Measurements from ENCODE around the gene NRCAM.

The NRCAM gene

DNA sequence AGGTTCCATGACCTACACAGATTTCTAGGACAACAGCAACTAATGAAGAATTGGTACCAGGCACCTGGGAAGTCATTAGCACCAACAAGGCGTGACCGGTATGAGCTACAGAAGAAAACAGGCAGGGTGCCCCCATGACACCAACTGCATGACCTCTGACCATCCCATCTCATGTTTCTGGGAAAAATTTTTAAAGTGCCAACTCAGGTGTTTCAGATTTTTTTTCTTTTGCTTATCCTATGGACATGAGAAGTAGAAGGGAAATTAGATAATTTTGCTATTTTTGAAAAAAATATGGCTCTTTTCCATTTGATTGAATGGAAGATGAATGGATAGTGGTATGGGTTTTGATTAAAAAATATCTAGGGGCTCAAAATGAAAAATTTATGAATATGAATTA lies 154.8 kb downstream of the NRCAM start:
- TF ChIP-seq EZH2 (optimal IDR thresholded peaks at IDR 0.05; ENCODE audit: low read depth, low read length) = no peak
- TF ChIP-seq, protein P1, sequence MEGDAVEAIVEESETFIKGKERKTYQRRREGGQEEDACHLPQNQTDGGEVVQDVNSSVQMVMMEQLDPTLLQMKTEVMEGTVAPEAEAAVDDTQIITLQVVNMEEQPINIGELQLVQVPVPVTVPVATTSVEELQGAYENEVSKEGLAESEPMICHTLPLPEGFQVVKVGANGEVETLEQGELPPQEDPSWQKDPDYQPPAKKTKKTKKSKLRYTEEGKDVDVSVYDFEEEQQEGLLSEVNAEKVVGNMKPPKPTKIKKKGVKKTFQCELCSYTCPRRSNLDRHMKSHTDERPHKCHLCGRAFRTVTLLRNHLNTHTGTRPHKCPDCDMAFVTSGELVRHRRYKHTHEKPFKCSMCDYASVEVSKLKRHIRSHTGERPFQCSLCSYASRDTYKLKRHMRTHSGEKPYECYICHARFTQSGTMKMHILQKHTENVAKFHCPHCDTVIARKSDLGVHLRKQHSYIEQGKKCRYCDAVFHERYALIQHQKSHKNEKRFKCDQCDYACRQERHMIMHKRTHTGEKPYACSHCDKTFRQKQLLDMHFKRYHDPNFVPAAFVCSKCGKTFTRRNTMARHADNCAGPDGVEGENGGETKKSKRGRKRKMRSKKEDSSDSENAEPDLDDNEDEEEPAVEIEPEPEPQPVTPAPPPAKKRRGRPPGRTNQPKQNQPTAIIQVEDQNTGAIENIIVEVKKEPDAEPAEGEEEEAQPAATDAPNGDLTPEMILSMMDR (IDR thresholded peaks at IDR 0.05; ENCODE audit: low read length) = no peak
- no peak for TF ChIP-seq EZH2phosphoT487 (IDR thresholded peaks at IDR 0.05; ENCODE audit: low read length)
- no peaks in the 10 kb centered on the region for H3K4me1 ChIP-seq (ENCODE audit: low read length)
- H3K9me2 ChIP-seq (replicated peaks; ENCODE audit: insufficient read depth, low read length) = no peaks in the 10 kb centered on the region; the same call in 1 of the 2 replicates
- DNase-seq = no peak
- H2AFZ ChIP-seq (ENCODE audit: low read length) = no peak overlapping the region
- H3K27me3 ChIP-seq (replicated peaks; ENCODE audit: insufficient read depth, low read length) = no peaks in the 10 kb centered on the region
- no peaks in the 10 kb centered on the region for H3K9me3 ChIP-seq (replicated peaks; ENCODE audit: insufficient read depth, low read length)
- no peaks in the 10 kb centered on the region for H3K79me2 ChIP-seq (ENCODE audit: low read length)
- H4K20me1 ChIP-seq (ENCODE audit: insufficient read depth, low read length) = no peaks in the 10 kb centered on the region
- H3F3A ChIP-seq (ENCODE audit: insufficient read depth, low read length) = no peaks in the 10 kb centered on the region
- H3K4me2 ChIP-seq (ENCODE audit: low read depth, low read length) = no peak overlapping the region
- no peak overlapping the region for H3K9ac ChIP-seq (ENCODE audit: low read length)
- no peak overlapping the region for H3K4me3 ChIP-seq (ENCODE audit: low read length)
- H3K27ac ChIP-seq (ENCODE audit: low read length) = no peak overlapping the region
- H3K36me3 ChIP-seq (replicated peaks; ENCODE audit: insufficient read depth, low read length) = no peaks in the 10 kb centered on the region

DNA sequence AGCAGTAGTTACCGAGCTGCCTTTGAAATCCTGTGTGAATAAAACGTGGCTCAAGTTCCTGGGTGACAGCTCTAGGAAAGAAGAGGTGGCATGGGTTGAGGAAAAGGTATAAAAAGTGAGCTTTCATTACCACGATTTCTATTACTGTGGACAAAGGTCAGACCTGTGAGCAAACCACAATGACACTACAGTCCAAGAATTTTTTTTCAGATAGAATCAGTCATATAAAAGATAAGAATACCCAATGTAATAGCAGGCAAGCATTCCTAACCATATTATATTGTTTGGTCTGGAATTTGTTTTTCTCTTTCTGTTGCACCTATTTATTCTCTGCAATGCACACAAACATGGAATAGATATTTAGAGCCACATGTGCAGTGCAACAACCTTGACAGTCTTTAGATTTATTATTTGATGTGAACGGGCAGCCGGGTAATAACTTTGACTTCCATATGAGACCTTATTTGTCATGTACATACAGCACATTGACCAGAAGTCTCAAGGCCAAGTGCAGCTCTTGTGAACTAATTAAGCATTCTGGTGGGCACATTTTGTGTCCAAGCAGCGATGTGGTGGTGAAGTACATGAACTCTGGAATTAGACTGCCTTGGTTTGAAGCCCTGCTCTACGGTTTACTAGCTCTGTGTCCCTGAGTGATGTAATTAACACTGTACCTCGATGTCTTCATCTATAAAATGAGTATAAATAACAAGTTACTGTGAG lies 156.8 kb downstream of the NRCAM start:
- Histone ChIP-seq H4K20me1 (ENCODE audit: insufficient read depth, low read length) (no peaks in the 10 kb centered on the region), H3K4me1 (ENCODE audit: low read length) (no peaks in the 10 kb centered on the region), H3K4me2 (ENCODE audit: low read depth, low read length) (no peak overlapping the region), H3K36me3 (replicated peaks; ENCODE audit: insufficient read depth, low read length) (no peaks in the 10 kb centered on the region), H3K9me2 (replicated peaks; ENCODE audit: insufficient read depth, low read length) (no peaks in the 10 kb centered on the region), H3K79me2 (ENCODE audit: low read length) (no peaks in the 10 kb centered on the region), H2AFZ (ENCODE audit: low read length) (no peak overlapping the region), H3K4me3 (ENCODE audit: low read length) (no peak overlapping the region), H3K27ac (ENCODE audit: low read length) (no peak overlapping the region), H3K9ac (ENCODE audit: low read length) (no peak overlapping the region), H3F3A (ENCODE audit: insufficient read depth, low read length) (no peaks in the 10 kb centered on the region), H3K9me3 (replicated peaks; ENCODE audit: insufficient read depth, low read length) (no peaks in the 10 kb centered on the region), H3K27me3 (replicated peaks; ENCODE audit: insufficient read depth, low read length) (no peaks in the 10 kb centered on the region)
- no peak for DNase-seq
- TF ChIP-seq EZH2phosphoT487 (IDR thresholded peaks at IDR 0.05; ENCODE audit: low read length) = no peak
- TF ChIP-seq, protein P1 (IDR thresholded peaks at IDR 0.05; ENCODE audit: low read length) = no peak
- TF ChIP-seq EZH2 (optimal IDR thresholded peaks at IDR 0.05; ENCODE audit: low read depth, low read length) = no peak

DNA sequence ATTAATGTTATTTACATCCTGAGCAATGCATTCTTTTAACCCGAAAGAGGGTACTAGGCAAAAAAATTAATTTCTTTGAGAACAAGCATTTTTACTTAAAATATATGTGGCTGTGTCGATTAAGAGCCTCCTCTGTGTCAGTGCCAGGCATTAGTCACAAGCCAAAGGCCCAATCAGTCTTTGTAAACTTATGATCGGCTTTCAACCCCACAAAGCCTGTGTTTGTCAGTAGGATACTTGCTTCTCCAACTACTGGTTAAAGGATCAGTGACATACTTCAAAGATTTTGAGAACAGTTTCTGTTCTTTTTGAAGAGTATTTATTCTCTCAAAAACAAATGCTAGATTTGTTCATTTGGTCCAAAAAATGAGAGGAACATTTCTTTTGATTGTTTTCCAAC lies 159.3 kb downstream of the NRCAM start:
- DNase-seq = no peak
- Histone ChIP-seq H3K27ac (ENCODE audit: low read length) (no peak overlapping the region), H2AFZ (ENCODE audit: low read length) (no peak overlapping the region), H3K9me2 (replicated peaks; ENCODE audit: insufficient read depth, low read length) (no peaks in the 10 kb centered on the region), H4K20me1 (ENCODE audit: insufficient read depth, low read length) (no peaks in the 10 kb centered on the region), H3F3A (ENCODE audit: insufficient read depth, low read length) (no peaks in the 10 kb centered on the region), H3K27me3 (replicated peaks; ENCODE audit: insufficient read depth, low read length) (no peaks in the 10 kb centered on the region), H3K79me2 (ENCODE audit: low read length) (no peaks in the 10 kb centered on the region), H3K4me2 (ENCODE audit: low read depth, low read length) (no peak overlapping the region), H3K9me3 (replicated peaks; ENCODE audit: insufficient read depth, low read length) (no peaks in the 10 kb centered on the region), H3K4me3 (ENCODE audit: low read length) (no peak overlapping the region), H3K36me3 (replicated peaks; ENCODE audit: insufficient read depth, low read length) (no peaks in the 10 kb centered on the region), H3K4me1 (ENCODE audit: low read length) (no peaks in the 10 kb centered on the region), H3K9ac (ENCODE audit: low read length) (no peak overlapping the region)
- TF ChIP-seq EZH2phosphoT487 (IDR thresholded peaks at IDR 0.05; ENCODE audit: low read length) (no peak), EZH2 (optimal IDR thresholded peaks at IDR 0.05; ENCODE audit: low read depth, low read length) (no peak)
- TF ChIP-seq, protein P1 (IDR thresholded peaks at IDR 0.05; ENCODE audit: low read length) = no peak

Measured in MM.1S (cell line).